Measurements from ENCODE around the gene HOXB2. TPM values are rescaled to one million over a fixed set of nuclear protein-coding genes. Genes with fewer than 3 reads are reported as not detected.

Gene HOXB2
- total RNA-seq, 1 experiment from 2014 or later, result not detected

DNA sequence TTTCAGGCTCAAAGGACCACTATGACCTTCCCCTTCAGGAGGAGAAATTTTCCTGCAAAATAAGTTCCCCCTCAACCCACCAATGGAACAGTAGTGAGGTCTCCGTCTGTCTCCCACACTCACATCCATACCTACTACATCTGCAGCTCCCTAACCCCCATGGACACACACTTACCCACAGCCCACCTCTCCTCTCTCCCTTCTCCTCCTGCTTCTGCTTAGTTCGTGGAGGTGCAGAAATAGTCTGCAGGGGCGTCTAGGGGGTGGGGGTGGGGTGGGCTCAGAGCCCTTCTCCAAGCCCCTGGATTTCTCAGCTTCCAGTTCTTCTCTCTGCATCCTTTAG lies 24.3 kb upstream of the HOXB2 start:
- H3K18ac ChIP-seq (ENCODE audit: insufficient read length, low read depth, low read length), result no peak overlapping the region
- no peaks in the 10 kb centered on the region for H3K27me3 Mint-ChIP-seq (ENCODE audit: low read depth)
- no peak overlapping the region for H3K4me2 ChIP-seq (ENCODE audit: insufficient read depth, insufficient read length, low read length)
- no peaks in the 10 kb centered on the region for H3K79me1 ChIP-seq (ENCODE audit: insufficient read depth, low read depth, low read length, poor library complexity, severe bottlenecking)
- H2AK5ac ChIP-seq (ENCODE audit: insufficient read length, low read length), result no peak overlapping the region
- H2BK120ac ChIP-seq (ENCODE audit: low read depth, low read length, poor library complexity, severe bottlenecking), result no peak overlapping the region
- no peak overlapping the region for H3K4ac ChIP-seq (ENCODE audit: low read depth, low read length)
- no peak overlapping the region for H3K56ac ChIP-seq (ENCODE audit: insufficient read length, low read depth, low read length)
- no CpG with 5 or more reads among the region's 3 CpGs for WGBS (ENCODE audit: extremely low coverage, insufficient read length, low lambda C conversion rate)
- H2BK15ac ChIP-seq (ENCODE audit: low read depth, low read length), result no peak overlapping the region
- H3K23me2 ChIP-seq (ENCODE audit: insufficient read length, low read depth, low read length, poor library complexity, severe bottlenecking), result no peaks in the 10 kb centered on the region
- H4K8ac ChIP-seq (replicated peaks; ENCODE audit: insufficient read length, low read depth, low read length), result no peak overlapping the region
- H3K79me2 ChIP-seq (ENCODE audit: insufficient read depth, low read length), result no peaks in the 10 kb centered on the region
- H3K9me3 Mint-ChIP-seq, result peaks cover 0 to 9% of the 10 kb centered on the region in 2 experiments; a peak in 1 of 5 replicates
- H2BK5ac ChIP-seq (ENCODE audit: insufficient read length, low read length), result no peak overlapping the region
- TF ChIP-seq, protein P1, sequence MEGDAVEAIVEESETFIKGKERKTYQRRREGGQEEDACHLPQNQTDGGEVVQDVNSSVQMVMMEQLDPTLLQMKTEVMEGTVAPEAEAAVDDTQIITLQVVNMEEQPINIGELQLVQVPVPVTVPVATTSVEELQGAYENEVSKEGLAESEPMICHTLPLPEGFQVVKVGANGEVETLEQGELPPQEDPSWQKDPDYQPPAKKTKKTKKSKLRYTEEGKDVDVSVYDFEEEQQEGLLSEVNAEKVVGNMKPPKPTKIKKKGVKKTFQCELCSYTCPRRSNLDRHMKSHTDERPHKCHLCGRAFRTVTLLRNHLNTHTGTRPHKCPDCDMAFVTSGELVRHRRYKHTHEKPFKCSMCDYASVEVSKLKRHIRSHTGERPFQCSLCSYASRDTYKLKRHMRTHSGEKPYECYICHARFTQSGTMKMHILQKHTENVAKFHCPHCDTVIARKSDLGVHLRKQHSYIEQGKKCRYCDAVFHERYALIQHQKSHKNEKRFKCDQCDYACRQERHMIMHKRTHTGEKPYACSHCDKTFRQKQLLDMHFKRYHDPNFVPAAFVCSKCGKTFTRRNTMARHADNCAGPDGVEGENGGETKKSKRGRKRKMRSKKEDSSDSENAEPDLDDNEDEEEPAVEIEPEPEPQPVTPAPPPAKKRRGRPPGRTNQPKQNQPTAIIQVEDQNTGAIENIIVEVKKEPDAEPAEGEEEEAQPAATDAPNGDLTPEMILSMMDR (conservative IDR thresholded peaks at IDR 0.05), result no peak
- no peak overlapping the region for H2AFZ ChIP-seq (ENCODE audit: low read length)
- no peak overlapping the region for H3K4me3 Mint-ChIP-seq
- no peaks in the 10 kb centered on the region; a peak in 1 of 7 replicates for H3K36me3 Mint-ChIP-seq (ENCODE audit: insufficient read depth in 1 of 3, low read depth in 3 of 3)
- H4K20me1 ChIP-seq (ENCODE audit: control insufficient read depth, insufficient read depth, insufficient read length), result peaks cover 4% of the 10 kb centered on the region
- H4K91ac ChIP-seq (ENCODE audit: insufficient read length, low read depth, low read length), result no peak overlapping the region
- no peaks in the 10 kb centered on the region for H3K9me3 ChIP-seq (ENCODE audit: control insufficient read depth, low read depth, low read length)
- H3K27ac ChIP-seq (ENCODE audit: insufficient read length, low read depth, low read length), result no peak overlapping the region
- no peak overlapping the region for H2BK12ac ChIP-seq (ENCODE audit: insufficient read length, low read depth, low read length)
- peaks cover 2% of the 10 kb centered on the region; the same call in 1 of the 2 replicates for H3K4me1 ChIP-seq (ENCODE audit: insufficient read depth, low read length)
- peaks cover 100% of the 10 kb centered on the region for H3K27me3 ChIP-seq (ENCODE audit: insufficient read depth, low read length)
- peaks cover 6 to 19% of the 10 kb centered on the region in 2 experiments for H3K4me1 Mint-ChIP-seq
- H3K27ac Mint-ChIP-seq, result no peak overlapping the region
- no peak overlapping the region for H4K5ac ChIP-seq (ENCODE audit: insufficient read length, low read depth, low read length)
- no peak overlapping the region for H3K9ac ChIP-seq (ENCODE audit: extremely low read depth, insufficient read length, low read length)
- H3K23ac ChIP-seq (ENCODE audit: insufficient read length, low read depth, low read length), result no peak overlapping the region
- no peak for DNase-seq
- H2BK20ac ChIP-seq (ENCODE audit: low read depth, low read length, poor library complexity, severe bottlenecking), result no peak overlapping the region
- no peak overlapping the region for H3K14ac ChIP-seq (ENCODE audit: insufficient read depth, low read length)
- no peak overlapping the region for H3T11ph ChIP-seq (ENCODE audit: low read length)
